Measurements from ENCODE around the gene DCDC2. TPM values are rescaled to one million over a fixed set of nuclear protein-coding genes. Genes with fewer than 3 reads are reported as not detected.

The DCDC2 gene
- total RNA-seq, 1 donor from 2014 or later: 0.13 TPM

- no peaks in the 10 kb centered on the region for H3K4me1 Mint-ChIP-seq (ENCODE audit: unreplicated experiment)
- H3K36me3 Mint-ChIP-seq (ENCODE audit: low read depth, unreplicated experiment): no peaks in the 10 kb centered on the region
- no peak for TF ChIP-seq CTCF (IDR thresholded peaks at IDR 0.05; ENCODE audit: unreplicated experiment)
- H3K4me3 Mint-ChIP-seq (ENCODE audit: unreplicated experiment): no peak overlapping the region
- DNase-seq (ENCODE audit: low spot score): no peak
- H3K9me3 Mint-ChIP-seq (ENCODE audit: unreplicated experiment): no peaks in the 10 kb centered on the region
- no peak overlapping the region for H3K27ac Mint-ChIP-seq (ENCODE audit: unreplicated experiment)
- H3K27me3 Mint-ChIP-seq (ENCODE audit: unreplicated experiment): no peaks in the 10 kb centered on the region
These were observed 12.9 kb downstream of the DCDC2 start for GRCh38 chr6:24344976-24345375.

- H3K4me1 Mint-ChIP-seq (ENCODE audit: unreplicated experiment): no peaks in the 10 kb centered on the region
- H3K4me3 Mint-ChIP-seq (ENCODE audit: unreplicated experiment): no peak overlapping the region
- no peak overlapping the region for H3K27ac Mint-ChIP-seq (ENCODE audit: unreplicated experiment)
- no peaks in the 10 kb centered on the region for H3K9me3 Mint-ChIP-seq (ENCODE audit: unreplicated experiment)
- peaks cover 2% of the 10 kb centered on the region for H3K27me3 Mint-ChIP-seq (ENCODE audit: unreplicated experiment)
- no peak for DNase-seq (ENCODE audit: low spot score)
- TF ChIP-seq CTCF (IDR thresholded peaks at IDR 0.05; ENCODE audit: unreplicated experiment): no peak
- peaks cover 5% of the 10 kb centered on the region for H3K36me3 Mint-ChIP-seq (ENCODE audit: low read depth, unreplicated experiment)
These were observed 16.6 kb downstream of the DCDC2 start for GRCh38 chr6:24340998-24341938.

GRCh38 chr6:24339932-24340331 is 17.9 kb downstream of the DCDC2 start:
- no peak for DNase-seq (ENCODE audit: low spot score)
- no peak for TF ChIP-seq CTCF (IDR thresholded peaks at IDR 0.05; ENCODE audit: unreplicated experiment)

GRCh38 chr6:24334285-24334684 is 23.6 kb downstream of the DCDC2 start:
- Mint-ChIP-seq H3K36me3 (ENCODE audit: low read depth, unreplicated experiment) (peaks cover 5% of the 10 kb centered on the region), H3K4me1 (ENCODE audit: unreplicated experiment) (peaks cover 4% of the 10 kb centered on the region), H3K27ac (ENCODE audit: unreplicated experiment) (no peak overlapping the region), H3K4me3 (ENCODE audit: unreplicated experiment) (no peak overlapping the region), H3K27me3 (ENCODE audit: unreplicated experiment) (peaks cover 2% of the 10 kb centered on the region), H3K9me3 (ENCODE audit: unreplicated experiment) (no peaks in the 10 kb centered on the region)
- no peak for DNase-seq (ENCODE audit: low spot score)
- TF ChIP-seq CTCF (IDR thresholded peaks at IDR 0.05; ENCODE audit: unreplicated experiment): no peak

More at GRCh38 chr6:24339932-24340331, 17.9 kb downstream of the DCDC2 start:
- H3K4me1 Mint-ChIP-seq (ENCODE audit: unreplicated experiment): no peaks in the 10 kb centered on the region
- H3K9me3 Mint-ChIP-seq (ENCODE audit: unreplicated experiment): no peaks in the 10 kb centered on the region
- H3K27ac Mint-ChIP-seq (ENCODE audit: unreplicated experiment): no peak overlapping the region
- no peak overlapping the region for H3K4me3 Mint-ChIP-seq (ENCODE audit: unreplicated experiment)
- H3K36me3 Mint-ChIP-seq (ENCODE audit: low read depth, unreplicated experiment): peaks cover 5% of the 10 kb centered on the region
- peaks cover 2% of the 10 kb centered on the region for H3K27me3 Mint-ChIP-seq (ENCODE audit: unreplicated experiment)

GRCh38 chr6:24332317-24332716 is 25.5 kb downstream of the DCDC2 start:
- no peaks in the 10 kb centered on the region for H3K27me3 Mint-ChIP-seq (ENCODE audit: unreplicated experiment)
- H3K4me1 Mint-ChIP-seq (ENCODE audit: unreplicated experiment): peaks cover 4% of the 10 kb centered on the region
- DNase-seq (ENCODE audit: low spot score): no peak
- TF ChIP-seq CTCF (IDR thresholded peaks at IDR 0.05; ENCODE audit: unreplicated experiment): no peak
- no peak overlapping the region for H3K27ac Mint-ChIP-seq (ENCODE audit: unreplicated experiment)
- no peaks in the 10 kb centered on the region for H3K36me3 Mint-ChIP-seq (ENCODE audit: low read depth, unreplicated experiment)
- H3K4me3 Mint-ChIP-seq (ENCODE audit: unreplicated experiment): no peak overlapping the region
- H3K9me3 Mint-ChIP-seq (ENCODE audit: unreplicated experiment): no peaks in the 10 kb centered on the region
